HEK293 (cell line): Measurements from ENCODE around the gene CIITA.

Experiments used
- CTCF ChIP-seq: fragments of 450-650 bp; formaldehyde crosslinking; IDR thresholded peaks from 2 replicates; pipeline ENCODE4 v1.5.1; 2016; ENCODE audit warnings: missing biosample characterization, missing genetic modification characterization
- YY1 ChIP-seq: fragments of 450-650 bp; formaldehyde crosslinking; IDR thresholded peaks from 2 replicates; pipeline ENCODE4 v1.5.1; 2018; ENCODE audit warnings: missing biosample characterization, missing genetic modification characterization
- ZBTB49 ChIP-seq: fragments of 450-650 bp; formaldehyde crosslinking; IDR thresholded peaks from 2 replicates; pipeline ENCODE4 v1.5.1; 2016; ENCODE audit warnings: missing biosample characterization, missing genetic modification characterization, low read depth
- ZNF138 ChIP-seq: fragments of 450-650 bp; formaldehyde crosslinking; IDR thresholded peaks from 2 replicates; pipeline ENCODE4 v1.5.1; 2016; ENCODE audit warnings: missing biosample characterization, missing genetic modification characterization, borderline replicate concordance
- ZNF211 ChIP-seq: fragments of 450-650 bp; formaldehyde crosslinking; IDR thresholded peaks from 2 replicates; pipeline ENCODE4 v1.5.1; 2016; ENCODE audit warnings: low read depth, missing biosample characterization, missing genetic modification characterization
- ZNF302 ChIP-seq: fragments of 450-650 bp; formaldehyde crosslinking; IDR thresholded peaks from 2 replicates; pipeline ENCODE4 v1.5.1; 2016; ENCODE audit warnings: missing biosample characterization, missing genetic modification characterization, low read depth

GRCh38 chr16:10984509-10984908 lies 107.5 kb downstream of the CIITA start:
- TF ChIP-seq ZNF302 (tag by site-specific recombination) (no peak), ZNF138 (tag by site-specific recombination) (no peak), CTCF (tag by site-specific recombination) (no peak), YY1 (tag by site-specific recombination) (no peak), ZNF211 (no peak), ZBTB49 (no peak)
